Endothelial cell (in vitro differentiated cells): ENCODE results near the gene HECTD1. TPM values are rescaled to one million over a fixed set of nuclear protein-coding genes. Genes with fewer than 3 reads are reported as not detected.
"Not testable (repeated sequence)": the region's sequence is repeated elsewhere in the genome, so short reads cannot be mapped to it uniquely, and the experiment has no call there.

Experiments
- DNase-seq: peaks from one replicate; pipeline ENCODE4 v3.0.0; 2021; ENCODE audit warnings: low spot score
- H3K27ac Mint-ChIP-seq: one replicate; pipeline ENCODE4 v1.8.0; 2021; ENCODE audit warnings: mixed read lengths, inconsistent platforms; ENCODE audit not compliant: unreplicated experiment
- H3K27me3 Mint-ChIP-seq: one replicate; pipeline ENCODE4 v1.8.0; 2021; ENCODE audit warnings: mild to moderate bottlenecking, moderate library complexity, mixed read lengths, inconsistent platforms; ENCODE audit not compliant: unreplicated experiment
- H3K36me3 Mint-ChIP-seq: one replicate; pipeline ENCODE4 v1.8.0; 2021; ENCODE audit warnings: mild to moderate bottlenecking, low read depth, mixed read lengths, inconsistent platforms; ENCODE audit not compliant: unreplicated experiment
- H3K4me1 Mint-ChIP-seq: one replicate; pipeline ENCODE4 v1.8.0; 2021; ENCODE audit warnings: mild to moderate bottlenecking, mixed read lengths, inconsistent platforms; ENCODE audit not compliant: unreplicated experiment
- H3K4me3 Mint-ChIP-seq: one replicate; pipeline ENCODE4 v1.8.0; 2021; ENCODE audit warnings: mild to moderate bottlenecking, mixed read lengths, inconsistent platforms; ENCODE audit not compliant: unreplicated experiment
- H3K9me3 Mint-ChIP-seq: one replicate; pipeline ENCODE4 v1.8.0; 2021; ENCODE audit warnings: mixed read lengths, inconsistent platforms; ENCODE audit not compliant: unreplicated experiment
- CTCF ChIP-seq: fragments of 200-600 bp; sonication (generic); IDR thresholded peaks from one replicate; pipeline ENCODE4 v1.5.0; 2021; ENCODE audit warnings: antibody characterized with exemption; ENCODE audit not compliant: unreplicated experiment
- total RNA-seq: library from RNA; stranded (reverse); fragmentation: NEBNext Ultra II Directional; extraction: Animal tissue kit (Norgen Biotek cat#: 25700); gene quantifications from one replicate; pipeline ENCODE4 v1.2.1, GENCODE V29; 2021; ENCODE audit not compliant: unreplicated experiment

HECTD1 gene
- total RNA-seq, 1 donor from 2014 or later, result 222 TPM

- Mint-ChIP-seq H3K4me3 (peak overlapping the region; percentile 63), H3K27ac (no peak overlapping the region), H3K9me3 (no peaks in the 10 kb centered on the region), H3K36me3 (peaks cover 20% of the 10 kb centered on the region), H3K27me3 (no peaks in the 10 kb centered on the region), H3K4me1 (no peaks in the 10 kb centered on the region)
- no peak for TF ChIP-seq CTCF
- DNase-seq, result no peak
Measured at GRCh38 chr14:31096255-31096654, 111.3 kb downstream of the HECTD1 start.

- peak overlapping the region; percentile 63 for H3K4me3 Mint-ChIP-seq
Measured at GRCh38 chr14:31095817-31096216, 111.8 kb downstream of the HECTD1 start.

GRCh38 chr14:31093884-31094839 lies 113.4 kb downstream of the HECTD1 start:
- not testable (repeated sequence) for H3K4me3 Mint-ChIP-seq, H3K4me1 Mint-ChIP-seq, H3K27ac Mint-ChIP-seq, H3K27me3 Mint-ChIP-seq, DNase-seq, H3K9me3 Mint-ChIP-seq
- H3K36me3 Mint-ChIP-seq, result peaks cover 14% of the 10 kb centered on the region

More at GRCh38 chr14:31095817-31096216, 111.8 kb downstream of the HECTD1 start:
- H3K27ac Mint-ChIP-seq, DNase-seq, H3K4me1 Mint-ChIP-seq, H3K9me3 Mint-ChIP-seq, H3K27me3 Mint-ChIP-seq: not testable (repeated sequence)
- peaks cover 15% of the 10 kb centered on the region for H3K36me3 Mint-ChIP-seq

- H3K27ac Mint-ChIP-seq, result no peak overlapping the region
- no peak overlapping the region for H3K4me3 Mint-ChIP-seq
- peaks cover 5% of the 10 kb centered on the region for H3K36me3 Mint-ChIP-seq
- no peak for TF ChIP-seq CTCF
- no peak for DNase-seq
- no peaks in the 10 kb centered on the region for H3K27me3 Mint-ChIP-seq
- H3K4me1 Mint-ChIP-seq, result no peaks in the 10 kb centered on the region
- no peaks in the 10 kb centered on the region for H3K9me3 Mint-ChIP-seq
Measured at GRCh38 chr14:31092160-31092708, 115.4 kb downstream of the HECTD1 start.

- no peaks in the 10 kb centered on the region for H3K9me3 Mint-ChIP-seq
- peaks cover 1% of the 10 kb centered on the region for H3K36me3 Mint-ChIP-seq
- no peak overlapping the region for H3K27ac Mint-ChIP-seq
- H3K4me1 Mint-ChIP-seq, result no peaks in the 10 kb centered on the region
- H3K4me3 Mint-ChIP-seq, result no peak overlapping the region
- TF ChIP-seq CTCF, result no peak
- no peak for DNase-seq
- no peaks in the 10 kb centered on the region for H3K27me3 Mint-ChIP-seq
Measured at GRCh38 chr14:31090883-31091764, 116.5 kb downstream of the HECTD1 start.

- not testable (repeated sequence) for H3K4me3 Mint-ChIP-seq, H3K36me3 Mint-ChIP-seq, H3K27ac Mint-ChIP-seq, H3K27me3 Mint-ChIP-seq, DNase-seq, H3K4me1 Mint-ChIP-seq, H3K9me3 Mint-ChIP-seq
Measured at GRCh38 chr14:31086466-31086865, 121.1 kb downstream of the HECTD1 start.
